Myometrial cell (primary cell): Measurements from ENCODE around the gene ISY1. TPM values are rescaled to one million over a fixed set of nuclear protein-coding genes. Genes with fewer than 3 reads are reported as not detected.

Experiments
- total RNA-seq: library from RNA; depleted of rRNA; stranded (reverse); fragments of >200 nt; gene quantifications from 2 replicates; pipeline ENCODE4 v1.2.3, GENCODE V29; 2015

Gene ISY1
- 32.0 and 50.9 TPM in 2 replicates for total RNA-seq

GRCh38 chr3:129160891-129161859 lies at the start of gene ISY1:
TSS of gene ISY1 (minus strand) at chr3:129161063. CDS start at chr3:129160975, 88 bp downstream.

GRCh38 chr3:129183569-129184395 lies 22.9 kb upstream of the ISY1 start, which contains the start of gene CNBP:
TSS of gene CNBP (minus strand) at chr3:129183896. CDS start at chr3:129171757, 12,139 bp downstream.

GRCh38 chr3:129121792-129122411 lies 39.0 kb downstream of the ISY1 start, which contains the start of gene RAB43:
TSS of gene RAB43 (minus strand) at chr3:129121804. CDS start at chr3:129121489, 315 bp downstream.

Other genes with a start within 250 kb of the ISY1 start
- gene CFAP92, start 167.0 kb downstream of the ISY1 start, total RNA-seq: not detected in 2 replicates
- gene EFCC1, start 159.8 kb downstream of the ISY1 start, total RNA-seq: not detected in 2 replicates
- not detected in 2 replicates for gene GP9, start 100.3 kb downstream of the ISY1 start, total RNA-seq
- gene RAB43, start 39.3 kb downstream of the ISY1 start, total RNA-seq: 16.4 and 19.3 TPM in 2 replicates
- gene CNBP, start 22.8 kb upstream of the ISY1 start, total RNA-seq: 226 and 243 TPM in 2 replicates
- 329 and 344 TPM in 2 replicates for gene COPG1, start 88.5 kb upstream of the ISY1 start, total RNA-seq
- 33.4 and 47.9 TPM in 2 replicates for gene HMCES, start 117.8 kb upstream of the ISY1 start, total RNA-seq